ENCODE measurements around the gene ZSCAN30. TPM values are rescaled to one million over a fixed set of nuclear protein-coding genes. Genes with fewer than 3 reads are reported as not detected.
"Not testable (repeated sequence)": the region's sequence is repeated elsewhere in the genome, so short reads cannot be mapped to it uniquely, and the experiment has no call there.

Gene ZSCAN30
- total RNA-seq, 2 experiments from 2014 or later = 20.7 to 22.5 TPM

GRCh38 chr18:35215026-35215425 lies 75.0 kb downstream of the ZSCAN30 start:
- Mint-ChIP-seq H3K27ac (no peak overlapping the region), H3K36me3 (ENCODE audit: low read depth) (no peaks in the 10 kb centered on the region), H3K4me1 (ENCODE audit: low read depth) (no peaks in the 10 kb centered on the region), H3K9me3 (no peaks in the 10 kb centered on the region), H3K27me3 (no peaks in the 10 kb centered on the region), H3K4me3 (no peak overlapping the region)
- intact Hi-C loops (cut with micrococcal nuclease) = no loop called here
- no peak for TF ChIP-seq CTCF (IDR thresholded peaks at IDR 0.05)
- ATAC-seq (no peak), DNase-seq (no peak)
- ChIA-PET POLR2A (no interaction called here), CTCF (no interaction called here)

- POLR2A ChIA-PET; DNase-seq; H3K27me3 Mint-ChIP-seq; H3K36me3 Mint-ChIP-seq (ENCODE audit: low read depth); H3K4me3 Mint-ChIP-seq; H3K27ac Mint-ChIP-seq; H3K9me3 Mint-ChIP-seq; H3K4me1 Mint-ChIP-seq (ENCODE audit: low read depth); CTCF ChIA-PET; ATAC-seq; intact Hi-C loops (cut with micrococcal nuclease): not testable (repeated sequence)
These were observed 84.1 kb downstream of the ZSCAN30 start for GRCh38 chr18:35205746-35206458.

GRCh38 chr18:35205199-35205712 lies 84.8 kb downstream of the ZSCAN30 start:
- ChIA-PET POLR2A (no interaction called here), CTCF (no interaction called here)
- Mint-ChIP-seq H3K36me3 (ENCODE audit: low read depth) (peaks cover 4% of the 10 kb centered on the region), H3K4me3 (no peak overlapping the region), H3K27ac (no peak overlapping the region), H3K27me3 (peaks cover 2% of the 10 kb centered on the region), H3K4me1 (ENCODE audit: low read depth) (no peaks in the 10 kb centered on the region), H3K9me3 (peaks cover 7% of the 10 kb centered on the region)
- TF ChIP-seq CTCF (IDR thresholded peaks at IDR 0.05) = no peak
- intact Hi-C loops (cut with micrococcal nuclease) = no loop called here
- DNase-seq (no peak), ATAC-seq (no peak)

GRCh38 chr18:35203067-35203466 lies 87.0 kb downstream of the ZSCAN30 start:
- no peak for ATAC-seq
- Mint-ChIP-seq H3K9me3 (peaks cover 7% of the 10 kb centered on the region), H3K27me3 (peaks cover 2% of the 10 kb centered on the region), H3K36me3 (ENCODE audit: low read depth) (peaks cover 4% of the 10 kb centered on the region), H3K4me1 (ENCODE audit: low read depth) (no peaks in the 10 kb centered on the region), H3K4me3 (no peak overlapping the region), H3K27ac (no peak overlapping the region)
- TF ChIP-seq CTCF (IDR thresholded peaks at IDR 0.05) = no peak
- intact Hi-C loops (cut with micrococcal nuclease) = no loop called here
- POLR2A ChIA-PET = no interaction called here
- CTCF ChIA-PET = interaction anchor here (1.0 to 1.1 kb wide), 2 partner anchors 152 to 173 kb away, joined by 3 read pairs; no protein-coding TSS in a partner anchor
- DNase-seq = no peak

GRCh38 chr18:35201256-35201931 lies 88.6 kb downstream of the ZSCAN30 start:
- DNase-seq = no peak
- H3K4me1 Mint-ChIP-seq (ENCODE audit: low read depth) = no peaks in the 10 kb centered on the region
- no peak for ATAC-seq
- ChIA-PET POLR2A (no interaction called here), CTCF (interaction anchor here (0.9 kb wide), 1 partner anchor 175 kb away, joined by 3 read pairs; no protein-coding TSS in a partner anchor)
- no peak overlapping the region for H3K27ac Mint-ChIP-seq
- TF ChIP-seq CTCF (IDR thresholded peaks at IDR 0.05) = no peak
- no peak overlapping the region for H3K4me3 Mint-ChIP-seq
- H3K9me3 Mint-ChIP-seq = peaks cover 7% of the 10 kb centered on the region
- intact Hi-C loops (cut with micrococcal nuclease) = no loop called here
- peaks cover 4% of the 10 kb centered on the region for H3K36me3 Mint-ChIP-seq (ENCODE audit: low read depth)
- H3K27me3 Mint-ChIP-seq = peaks cover 2% of the 10 kb centered on the region

Other genes starting within 250 kb of the ZSCAN30 start
- 10 to 100 TPM; 70.7 to 72.7 TPM for gene MAPRE2, start 248.8 kb downstream of the ZSCAN30 start, total RNA-seq
- 10 to 100 TPM; 17.9 to 18.9 TPM for gene ZNF397, start 49.2 kb downstream of the ZSCAN30 start, total RNA-seq
- 10 to 100 TPM; 42.7 to 45.1 TPM for gene ZNF24, start 54.2 kb upstream of the ZSCAN30 start, total RNA-seq
- gene ZNF396, start 87.1 kb upstream of the ZSCAN30 start, total RNA-seq = under 1 TPM; 0.38 TPM
- gene INO80C, start 207.7 kb upstream of the ZSCAN30 start, total RNA-seq = 10 to 100 TPM; 23.3 to 25.9 TPM